Measurements from ENCODE around the gene RRAGD.

DNA sequence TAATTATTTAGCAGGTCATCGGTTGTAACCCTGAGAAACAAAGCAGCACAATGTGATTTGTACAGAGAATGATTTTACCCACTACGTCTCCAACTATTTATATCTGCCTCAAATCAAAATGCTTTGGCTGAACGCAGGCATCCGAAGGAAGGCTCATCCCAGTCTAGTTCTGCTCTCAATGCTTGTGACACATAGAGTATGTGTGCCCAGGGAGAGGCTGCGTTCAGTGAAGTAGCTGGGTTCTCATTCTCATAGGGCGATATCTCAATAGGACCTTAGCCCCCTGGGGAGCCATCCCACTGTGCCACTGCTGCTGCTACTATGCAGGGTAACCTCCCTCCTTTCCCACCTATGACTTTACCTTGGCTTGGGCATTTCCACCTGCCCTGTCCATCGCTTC is 97.4 kb downstream of the RRAGD start:
- TF ChIP-seq CTCF (IDR thresholded peaks at IDR 0.05) (no peak), ZFX (IDR thresholded peaks at IDR 0.05; ENCODE audit: borderline replicate concordance) (no peak)
